ENCODE results near the gene ADGRG1.

Gene ADGRG1

GRCh38 chr16:57608462-57609113 lies 19.8 kb upstream of the ADGRG1 start:
- Histone ChIP-seq H4K91ac (ENCODE audit: low read depth, low read length, poor library complexity) (no peak overlapping the region), H2BK5ac (ENCODE audit: low read length) (no peak overlapping the region), H2BK12ac (ENCODE audit: low read length) (no peak overlapping the region), H4K8ac (ENCODE audit: low read depth, low read length) (no peak overlapping the region), H3K4me2 (ENCODE audit: insufficient read depth, low read length, poor library complexity, severe bottlenecking) (no peak overlapping the region), H3K27me3 (ENCODE audit: control insufficient read depth in 3 of 3, insufficient read depth in 3 of 3, low read depth in 1 of 3, low read length in 3 of 3) (peaks cover 0 to 16% (median 0%) of the 10 kb centered on the region in 3 experiments), H3K9ac (ENCODE audit: low read depth, low read length, poor library complexity) (no peak overlapping the region), H3K4me3 (ENCODE audit: low read length in 2 of 2) (no peak overlapping the region), H3K27ac (replicated peaks; ENCODE audit: low read length) (no peak overlapping the region), H3K9me3 (replicated peaks in 1 of 2; ENCODE audit: control insufficient read depth in 2 of 2, insufficient read depth in 1 of 2, low read depth in 1 of 2, low read length in 2 of 2) (peaks cover 0 to 3% of the 10 kb centered on the region in 2 donors), H3K4me1 (ENCODE audit: control insufficient read depth in 2 of 2, insufficient read depth in 1 of 2, low read depth in 1 of 2, low read length in 2 of 2) (peaks cover 2 to 4% of the 10 kb centered on the region in 2 donors), H3K4ac (ENCODE audit: low read length) (no peak overlapping the region), H2AK5ac (ENCODE audit: low read depth, low read length) (peak overlapping the region; percentile 2), H3K79me1 (ENCODE audit: low read depth, low read length) (no peaks in the 10 kb centered on the region), H3K36me3 (replicated peaks in 1 of 2; ENCODE audit: control insufficient read depth in 2 of 2, insufficient read depth in 2 of 2, low read length in 2 of 2) (no peaks in the 10 kb centered on the region), H2BK15ac (ENCODE audit: low read length) (no peak overlapping the region), H2AFZ (ENCODE audit: low read length) (no peak overlapping the region), H2BK120ac (ENCODE audit: low read depth, low read length) (no peak overlapping the region), H3K23ac (ENCODE audit: low read depth, low read length, poor library complexity) (no peak overlapping the region), H3K18ac (ENCODE audit: low read length) (peak overlapping the region; percentile 13), H3K14ac (ENCODE audit: low read length) (no peak overlapping the region)
- DNase-seq (ENCODE audit: low spot score) = no peak
- no CpG with 5 or more reads among the region's 8 CpGs for WGBS, 2 donors (ENCODE audit: extremely low coverage in 2 of 2, insufficient read length in 2 of 2, insufficient replicate concordance in 1 of 2)

GRCh38 chr16:57609541-57610401 lies 18.7 kb upstream of the ADGRG1 start:
- Histone ChIP-seq H2AK5ac (ENCODE audit: low read depth, low read length) (no peak overlapping the region), H2BK120ac (ENCODE audit: low read depth, low read length) (no peak overlapping the region), H3K27ac (replicated peaks; ENCODE audit: low read length) (no peak overlapping the region), H3K4me3 (ENCODE audit: low read length in 2 of 2) (no peak overlapping the region), H3K4ac (ENCODE audit: low read length) (no peak overlapping the region), H4K8ac (ENCODE audit: low read depth, low read length) (no peak overlapping the region), H3K4me1 (ENCODE audit: control insufficient read depth in 2 of 2, insufficient read depth in 1 of 2, low read depth in 1 of 2, low read length in 2 of 2) (peaks cover 2 to 4% of the 10 kb centered on the region in 2 donors), H3K27me3 (ENCODE audit: control insufficient read depth in 3 of 3, insufficient read depth in 3 of 3, low read depth in 1 of 3, low read length in 3 of 3) (peaks cover 0 to 16% (median 0%) of the 10 kb centered on the region in 3 experiments), H3K14ac (ENCODE audit: low read length) (no peak overlapping the region), H3K36me3 (replicated peaks in 1 of 2; ENCODE audit: control insufficient read depth in 2 of 2, insufficient read depth in 2 of 2, low read length in 2 of 2) (no peaks in the 10 kb centered on the region), H2BK15ac (ENCODE audit: low read length) (no peak overlapping the region), H3K4me2 (ENCODE audit: insufficient read depth, low read length, poor library complexity, severe bottlenecking) (no peak overlapping the region), H3K9me3 (replicated peaks in 1 of 2; ENCODE audit: control insufficient read depth in 2 of 2, insufficient read depth in 1 of 2, low read depth in 1 of 2, low read length in 2 of 2) (peaks cover 0 to 3% of the 10 kb centered on the region in 2 donors), H2BK12ac (ENCODE audit: low read length) (no peak overlapping the region), H2BK5ac (ENCODE audit: low read length) (no peak overlapping the region), H2AFZ (ENCODE audit: low read length) (no peak overlapping the region), H3K9ac (ENCODE audit: low read depth, low read length, poor library complexity) (no peak overlapping the region), H3K18ac (ENCODE audit: low read length) (peak overlapping the region; percentile 35), H4K91ac (ENCODE audit: low read depth, low read length, poor library complexity) (no peak overlapping the region), H3K23ac (ENCODE audit: low read depth, low read length, poor library complexity) (no peak overlapping the region), H3K79me1 (ENCODE audit: low read depth, low read length) (no peaks in the 10 kb centered on the region)
- DNase-seq (ENCODE audit: low spot score) = no peak
- no CpG with 5 or more reads among the region's 12 CpGs for WGBS, 2 donors (ENCODE audit: extremely low coverage in 2 of 2, insufficient read length in 2 of 2, insufficient replicate concordance in 1 of 2)

GRCh38 chr16:57610611-57611010 lies 17.8 kb upstream of the ADGRG1 start:
- H3K14ac ChIP-seq (ENCODE audit: low read length) = no peak overlapping the region
- H2AFZ ChIP-seq (ENCODE audit: low read length) = no peak overlapping the region
- H2BK15ac ChIP-seq (ENCODE audit: low read length) = no peak overlapping the region
- H3K27me3 ChIP-seq (ENCODE audit: control insufficient read depth in 3 of 3, insufficient read depth in 3 of 3, low read depth in 1 of 3, low read length in 3 of 3) = peaks cover 0 to 20% (median 0%) of the 10 kb centered on the region in 3 experiments
- peaks cover 0 to 4% of the 10 kb centered on the region in 2 donors for H3K4me1 ChIP-seq (ENCODE audit: control insufficient read depth in 2 of 2, insufficient read depth in 1 of 2, low read depth in 1 of 2, low read length in 2 of 2)
- no peaks in the 10 kb centered on the region for H3K36me3 ChIP-seq (replicated peaks in 1 of 2; ENCODE audit: control insufficient read depth in 2 of 2, insufficient read depth in 2 of 2, low read length in 2 of 2)
- H2BK120ac ChIP-seq (ENCODE audit: low read depth, low read length) = no peak overlapping the region
- no peak overlapping the region for H3K4me3 ChIP-seq (ENCODE audit: low read length in 2 of 2)
- whole genome bisulfite sequencing, 2 donors (ENCODE audit: extremely low coverage in 2 of 2, insufficient read length in 2 of 2, insufficient replicate concordance in 1 of 2) = no CpG with 5 or more reads among the region's 4 CpGs
- DNase-seq (ENCODE audit: low spot score) = no peak
- H3K4ac ChIP-seq (ENCODE audit: low read length) = no peak overlapping the region
- no peak overlapping the region for H4K8ac ChIP-seq (ENCODE audit: low read depth, low read length)
- H3K79me1 ChIP-seq (ENCODE audit: low read depth, low read length) = no peaks in the 10 kb centered on the region
- no peak overlapping the region for H3K4me2 ChIP-seq (ENCODE audit: insufficient read depth, low read length, poor library complexity, severe bottlenecking)
- no peak overlapping the region for H2BK12ac ChIP-seq (ENCODE audit: low read length)
- no peak overlapping the region for H3K9ac ChIP-seq (ENCODE audit: low read depth, low read length, poor library complexity)
- H3K9me3 ChIP-seq (replicated peaks in 1 of 2; ENCODE audit: control insufficient read depth in 2 of 2, insufficient read depth in 1 of 2, low read depth in 1 of 2, low read length in 2 of 2) = peaks cover 0 to 3% of the 10 kb centered on the region in 2 donors
- H2AK5ac ChIP-seq (ENCODE audit: low read depth, low read length) = no peak overlapping the region
- peak overlapping the region; percentile 49 for H3K18ac ChIP-seq (ENCODE audit: low read length)
- H3K23ac ChIP-seq (ENCODE audit: low read depth, low read length, poor library complexity) = peak overlapping the region; percentile 27
- peak overlapping the region; percentile 22 for H4K91ac ChIP-seq (ENCODE audit: low read depth, low read length, poor library complexity)
- no peak overlapping the region for H3K27ac ChIP-seq (replicated peaks; ENCODE audit: low read length)
- H2BK5ac ChIP-seq (ENCODE audit: low read length) = no peak overlapping the region

GRCh38 chr16:57611181-57611580 lies 17.2 kb upstream of the ADGRG1 start:
- Histone ChIP-seq H2BK5ac (ENCODE audit: low read length) (no peak overlapping the region), H2AK5ac (ENCODE audit: low read depth, low read length) (no peak overlapping the region), H2AFZ (ENCODE audit: low read length) (no peak overlapping the region), H2BK12ac (ENCODE audit: low read length) (no peak overlapping the region), H3K18ac (ENCODE audit: low read length) (no peak overlapping the region), H3K4me2 (ENCODE audit: insufficient read depth, low read length, poor library complexity, severe bottlenecking) (no peak overlapping the region), H3K4ac (ENCODE audit: low read length) (no peak overlapping the region), H3K27ac (replicated peaks; ENCODE audit: low read length) (no peak overlapping the region), H3K79me1 (ENCODE audit: low read depth, low read length) (no peaks in the 10 kb centered on the region), H3K9me3 (replicated peaks in 1 of 2; ENCODE audit: control insufficient read depth in 2 of 2, insufficient read depth in 1 of 2, low read depth in 1 of 2, low read length in 2 of 2) (peaks cover 0 to 3% of the 10 kb centered on the region in 2 donors), H4K91ac (ENCODE audit: low read depth, low read length, poor library complexity) (no peak overlapping the region), H3K14ac (ENCODE audit: low read length) (no peak overlapping the region), H3K23ac (ENCODE audit: low read depth, low read length, poor library complexity) (no peak overlapping the region), H3K4me1 (ENCODE audit: control insufficient read depth in 2 of 2, insufficient read depth in 1 of 2, low read depth in 1 of 2, low read length in 2 of 2) (peaks cover 0 to 4% of the 10 kb centered on the region in 2 donors), H4K8ac (ENCODE audit: low read depth, low read length) (no peak overlapping the region), H2BK120ac (ENCODE audit: low read depth, low read length) (no peak overlapping the region), H3K4me3 (ENCODE audit: low read length in 2 of 2) (no peak overlapping the region), H3K36me3 (replicated peaks in 1 of 2; ENCODE audit: control insufficient read depth in 2 of 2, insufficient read depth in 2 of 2, low read length in 2 of 2) (no peaks in the 10 kb centered on the region), H3K27me3 (ENCODE audit: control insufficient read depth in 3 of 3, insufficient read depth in 3 of 3, low read depth in 1 of 3, low read length in 3 of 3) (peaks cover 0 to 20% (median 0%) of the 10 kb centered on the region in 3 experiments), H3K9ac (ENCODE audit: low read depth, low read length, poor library complexity) (no peak overlapping the region), H2BK15ac (ENCODE audit: low read length) (no peak overlapping the region)
- no peak for DNase-seq (ENCODE audit: low spot score)
- WGBS, 2 donors (ENCODE audit: extremely low coverage in 2 of 2, insufficient read length in 2 of 2, insufficient replicate concordance in 1 of 2) = no CpG with 5 or more reads among the region's 3 CpGs

All from neuronal stem cell (in vitro differentiated cells).